ENCODE measurements around the gene DAB2IP.

Gene DAB2IP

DNA sequence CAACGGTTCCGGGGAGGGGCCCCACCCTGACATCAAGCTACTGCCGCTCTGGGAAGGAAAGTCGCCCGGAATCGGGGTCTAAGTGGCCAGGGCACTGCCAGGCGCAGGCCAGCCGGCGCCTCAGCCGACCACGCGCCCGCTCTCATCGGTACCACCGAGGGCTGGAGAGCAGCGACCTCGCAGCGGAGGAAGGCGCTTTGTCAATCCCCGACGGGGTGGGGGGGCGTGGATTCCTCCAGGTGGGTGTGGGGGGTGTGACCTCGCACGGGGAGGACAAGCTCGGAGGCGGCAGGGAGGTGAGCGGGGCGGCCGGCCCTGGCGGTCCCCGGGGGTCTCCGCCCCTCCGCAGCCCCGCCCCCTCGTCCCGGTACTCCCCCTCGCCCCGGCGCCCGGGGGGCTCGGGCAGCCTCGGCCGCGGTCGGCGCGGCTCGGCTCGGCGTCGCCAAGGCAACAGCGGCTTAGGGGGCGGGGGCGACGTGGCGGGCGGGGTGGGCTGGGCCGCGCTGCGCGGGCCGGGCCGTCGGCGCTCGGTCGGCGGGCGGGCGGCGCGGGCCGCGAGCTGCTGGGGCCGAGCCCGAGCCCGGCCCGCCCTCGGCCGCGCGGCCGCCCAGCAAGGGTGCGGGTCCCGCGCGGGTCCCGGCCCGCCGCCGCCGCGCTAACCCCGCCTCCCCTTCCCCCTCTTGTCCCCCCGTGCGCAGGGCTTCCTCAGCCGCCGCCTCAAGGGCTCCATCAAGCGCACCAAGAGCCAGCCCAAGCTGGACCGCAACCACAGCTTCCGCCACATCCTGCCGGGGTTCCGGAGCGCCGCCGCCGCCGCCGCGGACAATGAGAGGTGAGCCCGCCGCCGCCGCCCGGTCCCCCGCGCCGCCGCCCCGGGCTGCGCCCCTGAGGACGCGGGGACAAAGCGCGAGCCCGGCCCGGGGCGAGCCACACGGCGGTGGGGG lies 47.5 kb downstream of the DAB2IP start:
- H3K79me2 ChIP-seq (ENCODE audit: insufficient read depth, low read length), result no peaks in the 10 kb centered on the region
- H3K27me3 ChIP-seq (ENCODE audit: low read length), result 0 out of 2 replicates have a peak, but pooled peaks cover 2% of the 10 kb centered on the region
- H2AFZ ChIP-seq (ENCODE audit: low read depth, low read length, severe bottlenecking), result no peak overlapping the region
- no peaks in the 10 kb centered on the region for H3K9me3 ChIP-seq (ENCODE audit: insufficient read depth, low read length)
- H4K20me1 ChIP-seq (ENCODE audit: low read depth, low read length), result no peaks in the 10 kb centered on the region; the same call in 1 of the 2 replicates
- H3K27ac ChIP-seq (ENCODE audit: low read depth, low read length), result no peak overlapping the region
- H3K4me3 ChIP-seq (ENCODE audit: insufficient read depth, low read length, poor library complexity, severe bottlenecking), result peak overlapping the region; percentile 41
- no peaks in the 10 kb centered on the region for H3F3A ChIP-seq (ENCODE audit: insufficient read depth)
- peak overlapping the region; percentile 13; the same call in 1 of the 2 replicates for H3K9ac ChIP-seq (ENCODE audit: low read length)
- H3K9me2 ChIP-seq (replicated peaks; ENCODE audit: insufficient read depth, low read length), result no peaks in the 10 kb centered on the region
- TF ChIP-seq, protein P1, sequence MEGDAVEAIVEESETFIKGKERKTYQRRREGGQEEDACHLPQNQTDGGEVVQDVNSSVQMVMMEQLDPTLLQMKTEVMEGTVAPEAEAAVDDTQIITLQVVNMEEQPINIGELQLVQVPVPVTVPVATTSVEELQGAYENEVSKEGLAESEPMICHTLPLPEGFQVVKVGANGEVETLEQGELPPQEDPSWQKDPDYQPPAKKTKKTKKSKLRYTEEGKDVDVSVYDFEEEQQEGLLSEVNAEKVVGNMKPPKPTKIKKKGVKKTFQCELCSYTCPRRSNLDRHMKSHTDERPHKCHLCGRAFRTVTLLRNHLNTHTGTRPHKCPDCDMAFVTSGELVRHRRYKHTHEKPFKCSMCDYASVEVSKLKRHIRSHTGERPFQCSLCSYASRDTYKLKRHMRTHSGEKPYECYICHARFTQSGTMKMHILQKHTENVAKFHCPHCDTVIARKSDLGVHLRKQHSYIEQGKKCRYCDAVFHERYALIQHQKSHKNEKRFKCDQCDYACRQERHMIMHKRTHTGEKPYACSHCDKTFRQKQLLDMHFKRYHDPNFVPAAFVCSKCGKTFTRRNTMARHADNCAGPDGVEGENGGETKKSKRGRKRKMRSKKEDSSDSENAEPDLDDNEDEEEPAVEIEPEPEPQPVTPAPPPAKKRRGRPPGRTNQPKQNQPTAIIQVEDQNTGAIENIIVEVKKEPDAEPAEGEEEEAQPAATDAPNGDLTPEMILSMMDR (IDR thresholded peaks at IDR 0.05; ENCODE audit: insufficient read depth, low read length, poor library complexity, severe bottlenecking), result no peak
- TF ChIP-seq EZH2phosphoT487 (conservative IDR thresholded peaks at IDR 0.05; ENCODE audit: low read length), result 0 out of 2 replicates have a peak, but pooled peaks have one; percentile 86
- no peaks in the 10 kb centered on the region for H3K36me3 ChIP-seq (ENCODE audit: low read length)
- H3K4me2 ChIP-seq (ENCODE audit: low read depth, low read length, poor library complexity, severe bottlenecking), result peak overlapping the region; percentile 46

GRCh38 chr9:121699571-121700164 lies 48.2 kb downstream of the DAB2IP start:
- H3K9me3 ChIP-seq (ENCODE audit: insufficient read depth, low read length), result no peaks in the 10 kb centered on the region
- H3K4me3 ChIP-seq (ENCODE audit: insufficient read depth, low read length, poor library complexity, severe bottlenecking), result peak overlapping the region; percentile 41
- H3K9ac ChIP-seq (ENCODE audit: low read length), result peak overlapping the region; percentile 13; the same call in 1 of the 2 replicates
- H3K27me3 ChIP-seq (ENCODE audit: low read length), result 0 out of 2 replicates have a peak, but pooled peaks cover 2% of the 10 kb centered on the region
- no peak overlapping the region for H3K27ac ChIP-seq (ENCODE audit: low read depth, low read length)
- H3F3A ChIP-seq (ENCODE audit: insufficient read depth), result no peaks in the 10 kb centered on the region
- no peaks in the 10 kb centered on the region; the same call in 1 of the 2 replicates for H4K20me1 ChIP-seq (ENCODE audit: low read depth, low read length)
- no peaks in the 10 kb centered on the region for H3K9me2 ChIP-seq (replicated peaks; ENCODE audit: insufficient read depth, low read length)
- no peak for TF ChIP-seq EZH2phosphoT487 (conservative IDR thresholded peaks at IDR 0.05; ENCODE audit: low read length)
- TF ChIP-seq, protein P1 (IDR thresholded peaks at IDR 0.05; ENCODE audit: insufficient read depth, low read length, poor library complexity, severe bottlenecking), result no peak
- peak overlapping the region; percentile 46 for H3K4me2 ChIP-seq (ENCODE audit: low read depth, low read length, poor library complexity, severe bottlenecking)
- H3K79me2 ChIP-seq (ENCODE audit: insufficient read depth, low read length), result no peaks in the 10 kb centered on the region
- H3K36me3 ChIP-seq (ENCODE audit: low read length), result no peaks in the 10 kb centered on the region
- H2AFZ ChIP-seq (ENCODE audit: low read depth, low read length, severe bottlenecking), result no peak overlapping the region

- Histone ChIP-seq H3K4me3 (ENCODE audit: insufficient read depth, low read length, poor library complexity, severe bottlenecking) (no peak overlapping the region), H4K20me1 (ENCODE audit: low read depth, low read length) (no peaks in the 10 kb centered on the region; the same call in 1 of the 2 replicates), H3K4me2 (ENCODE audit: low read depth, low read length, poor library complexity, severe bottlenecking) (no peak overlapping the region), H3F3A (ENCODE audit: insufficient read depth) (no peaks in the 10 kb centered on the region), H2AFZ (ENCODE audit: low read depth, low read length, severe bottlenecking) (no peak overlapping the region), H3K9ac (ENCODE audit: low read length) (no peak overlapping the region), H3K36me3 (ENCODE audit: low read length) (no peaks in the 10 kb centered on the region), H3K9me3 (ENCODE audit: insufficient read depth, low read length) (no peaks in the 10 kb centered on the region), H3K9me2 (replicated peaks; ENCODE audit: insufficient read depth, low read length) (no peaks in the 10 kb centered on the region), H3K27me3 (ENCODE audit: low read length) (0 out of 2 replicates have a peak, but pooled peaks cover 2% of the 10 kb centered on the region), H3K79me2 (ENCODE audit: insufficient read depth, low read length) (no peaks in the 10 kb centered on the region), H3K27ac (ENCODE audit: low read depth, low read length) (no peak overlapping the region)
- TF ChIP-seq, protein P1 (IDR thresholded peaks at IDR 0.05; ENCODE audit: insufficient read depth, low read length, poor library complexity, severe bottlenecking), result peak; percentile 13
- TF ChIP-seq EZH2phosphoT487 (conservative IDR thresholded peaks at IDR 0.05; ENCODE audit: low read length), result no peak
These were observed 48.9 kb downstream of the DAB2IP start for GRCh38 chr9:121700165-121700831.
